Fibroblast of villous mesenchyme (primary cell): ENCODE results near the gene CHST13. TPM values are rescaled to one million over a fixed set of nuclear protein-coding genes. Genes with fewer than 3 reads are reported as not detected.

Experiments
- DNase-seq: peaks from one replicate; pipeline ENCODE4 v3.0.0-alpha.2; 2010; ENCODE audit warnings: low read depth
- H3K4me3 ChIP-seq: 2 replicates; pipeline ENCODE4 v1.5.1; 2011; ENCODE audit warnings: low read depth, mild to moderate bottlenecking, low read length
- total RNA-seq: library from RNA; depleted of rRNA; stranded (reverse); fragments of >200 nt; gene quantifications from 2 replicates; pipeline ENCODE4 v1.2.3, GENCODE V29; 2012
- TF ChIP-seq, protein P1 (sequence below): IDR thresholded peaks from 2 replicates; pipeline ENCODE4 v1.5.1; 2012; ENCODE audit warnings: low read depth, mild to moderate bottlenecking, low read length; ENCODE audit not compliant: insufficient read depth

CHST13 gene
- total RNA-seq, 1 donor = not detected

DNA sequence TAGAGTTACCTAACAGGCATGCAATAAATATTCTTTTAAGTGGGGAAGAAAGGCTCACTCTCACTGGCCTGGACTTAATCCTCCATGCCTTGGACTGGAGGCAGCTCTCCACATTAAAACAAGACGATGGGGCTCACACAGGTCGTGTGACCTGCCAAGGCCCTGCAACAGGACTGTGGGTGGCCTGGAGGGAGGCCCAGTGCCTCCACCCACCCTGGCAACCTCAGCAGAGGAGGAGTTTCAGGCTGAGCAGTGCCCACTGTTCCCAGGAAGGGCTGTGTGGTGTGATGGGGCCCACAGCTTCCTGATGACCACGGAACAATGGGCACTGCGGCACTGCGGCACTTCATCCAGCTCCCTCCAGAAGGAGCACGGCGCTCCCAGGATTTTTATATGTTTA, 11.9 kb upstream of the CHST13 start:
- no peak for DNase-seq
- H3K4me3 ChIP-seq = no peak overlapping the region
- TF ChIP-seq, protein P1, sequence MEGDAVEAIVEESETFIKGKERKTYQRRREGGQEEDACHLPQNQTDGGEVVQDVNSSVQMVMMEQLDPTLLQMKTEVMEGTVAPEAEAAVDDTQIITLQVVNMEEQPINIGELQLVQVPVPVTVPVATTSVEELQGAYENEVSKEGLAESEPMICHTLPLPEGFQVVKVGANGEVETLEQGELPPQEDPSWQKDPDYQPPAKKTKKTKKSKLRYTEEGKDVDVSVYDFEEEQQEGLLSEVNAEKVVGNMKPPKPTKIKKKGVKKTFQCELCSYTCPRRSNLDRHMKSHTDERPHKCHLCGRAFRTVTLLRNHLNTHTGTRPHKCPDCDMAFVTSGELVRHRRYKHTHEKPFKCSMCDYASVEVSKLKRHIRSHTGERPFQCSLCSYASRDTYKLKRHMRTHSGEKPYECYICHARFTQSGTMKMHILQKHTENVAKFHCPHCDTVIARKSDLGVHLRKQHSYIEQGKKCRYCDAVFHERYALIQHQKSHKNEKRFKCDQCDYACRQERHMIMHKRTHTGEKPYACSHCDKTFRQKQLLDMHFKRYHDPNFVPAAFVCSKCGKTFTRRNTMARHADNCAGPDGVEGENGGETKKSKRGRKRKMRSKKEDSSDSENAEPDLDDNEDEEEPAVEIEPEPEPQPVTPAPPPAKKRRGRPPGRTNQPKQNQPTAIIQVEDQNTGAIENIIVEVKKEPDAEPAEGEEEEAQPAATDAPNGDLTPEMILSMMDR = no peak

DNA sequence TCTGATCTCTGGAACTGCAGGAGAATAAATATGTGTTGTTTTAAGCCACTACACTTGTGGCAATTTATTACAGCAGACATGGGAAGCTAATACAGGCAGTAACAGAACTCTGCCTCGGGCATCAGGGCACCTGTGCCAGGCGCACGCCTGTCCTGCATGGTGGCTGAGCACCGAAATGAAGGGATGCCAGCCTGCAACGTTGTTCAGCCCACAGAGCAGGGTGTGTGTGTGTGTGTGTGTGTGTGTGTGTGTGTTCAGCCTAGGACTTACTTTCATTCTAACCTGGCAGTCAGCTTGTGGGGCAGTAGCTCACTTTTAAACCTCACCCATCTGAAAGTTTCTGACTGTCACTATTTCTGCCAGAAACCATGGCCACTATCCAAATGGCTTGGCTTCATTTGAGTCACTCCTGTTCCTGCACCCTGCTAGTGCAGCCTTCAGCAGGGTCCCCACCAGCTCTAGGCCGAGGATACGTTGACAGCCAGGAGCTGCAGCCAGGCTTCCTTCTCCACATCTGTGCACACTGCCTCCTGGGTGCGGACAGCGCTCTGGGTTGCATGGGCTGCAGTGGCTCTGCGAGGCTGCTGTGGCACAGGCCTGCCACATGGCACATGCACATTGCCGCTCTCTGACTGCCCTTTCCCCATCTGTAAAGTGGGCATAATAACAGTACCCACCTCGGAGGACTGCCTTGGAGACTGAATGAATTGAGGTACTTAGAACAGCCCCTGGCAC, 10.9 kb upstream of the CHST13 start:
- TF ChIP-seq, protein P1 = no peak
- no peak for DNase-seq
- H3K4me3 ChIP-seq = no peak overlapping the region

DNA sequence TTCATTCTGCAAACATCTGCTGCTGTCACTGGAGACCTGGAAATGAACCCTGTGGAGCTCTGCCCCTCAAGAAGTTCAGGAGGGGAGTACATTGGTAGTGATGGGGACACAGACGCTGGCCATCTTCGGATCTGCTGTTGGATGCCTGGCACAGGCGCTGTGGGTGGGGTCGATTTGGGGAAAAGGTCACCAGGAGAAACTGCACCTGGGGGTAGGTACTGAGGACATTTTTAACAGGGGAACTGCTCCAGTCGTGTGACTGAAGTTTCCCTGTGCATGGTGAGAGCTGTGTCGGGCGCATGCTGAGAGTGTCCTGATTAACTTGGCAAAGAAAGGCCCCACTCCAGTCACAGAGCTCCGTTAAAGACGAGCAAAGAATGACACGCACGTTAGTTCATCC, 9.8 kb upstream of the CHST13 start:
- H3K4me3 ChIP-seq = no peak overlapping the region
- no peak for DNase-seq
- TF ChIP-seq, protein P1 = no peak

DNA sequence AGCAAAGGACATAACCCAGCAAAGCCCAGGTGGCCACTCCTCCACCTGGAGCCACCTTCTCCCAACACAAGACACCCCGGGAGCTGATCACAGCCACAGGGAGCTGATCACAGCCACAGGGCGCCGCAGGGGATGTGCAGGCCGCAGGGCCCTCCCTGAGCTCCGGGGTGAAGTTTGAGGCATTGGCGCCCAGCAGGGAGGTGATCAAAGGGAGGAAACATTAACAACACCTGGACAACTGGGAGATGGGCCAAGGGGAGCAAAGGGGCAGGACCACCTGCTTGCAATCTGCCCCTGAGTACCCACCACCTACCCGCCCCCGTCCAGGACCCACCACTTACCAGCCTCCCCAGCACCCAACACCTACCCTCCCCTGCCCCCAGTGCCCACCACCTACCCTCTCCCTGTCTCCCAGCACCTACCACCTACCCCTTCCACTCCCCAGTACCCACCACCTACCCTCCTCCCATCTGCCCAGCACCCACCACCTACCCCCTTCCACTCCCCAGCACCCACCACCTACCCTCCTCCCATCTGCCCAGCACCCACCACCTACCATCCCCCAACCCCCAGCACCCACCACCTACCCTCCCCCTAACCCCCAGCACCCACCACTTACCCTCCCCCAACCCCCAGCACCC, 8.8 kb upstream of the CHST13 start:
- H3K4me3 ChIP-seq = no peak overlapping the region
- TF ChIP-seq, protein P1 = no peak
- DNase-seq = no peak

DNA sequence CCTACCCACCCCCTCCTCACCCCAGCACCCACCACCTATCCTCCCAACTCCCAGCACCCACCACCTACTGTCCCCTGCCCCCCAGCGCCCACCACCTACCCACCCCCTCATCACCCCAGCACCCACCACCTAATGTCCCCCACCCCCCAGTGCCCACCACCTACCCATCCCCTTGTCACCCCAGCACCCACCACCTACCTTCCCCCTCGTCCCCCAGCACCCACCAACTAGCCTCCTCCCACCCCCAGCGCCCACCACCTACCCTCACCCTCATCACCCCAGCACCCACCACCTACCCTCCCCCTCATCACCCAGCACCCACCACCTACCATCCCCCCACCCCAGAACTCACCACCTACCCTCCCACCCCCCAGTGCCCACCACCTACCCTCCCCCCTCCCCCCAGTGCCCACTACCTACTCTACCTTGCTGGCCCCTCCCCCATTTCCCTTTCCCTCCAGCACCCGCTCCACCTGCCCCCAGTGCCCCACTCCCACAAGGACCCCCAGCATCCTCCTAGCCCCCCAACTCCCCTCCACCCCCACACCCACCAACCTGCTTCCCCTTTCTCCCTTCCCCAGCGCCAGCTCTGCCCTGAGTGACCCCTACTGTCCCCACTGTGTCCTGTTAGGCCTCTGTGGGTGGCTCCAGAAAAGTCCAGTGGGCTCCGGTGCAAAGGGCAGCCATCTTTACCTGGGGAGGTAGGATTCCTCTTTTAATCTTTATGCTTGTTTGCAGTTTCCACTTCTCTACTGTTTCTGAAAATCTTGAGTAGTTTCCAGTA, 7.6 kb upstream of the CHST13 start:
- TF ChIP-seq, protein P1 = no peak
- H3K4me3 ChIP-seq = no peak overlapping the region
- no peak for DNase-seq

DNA sequence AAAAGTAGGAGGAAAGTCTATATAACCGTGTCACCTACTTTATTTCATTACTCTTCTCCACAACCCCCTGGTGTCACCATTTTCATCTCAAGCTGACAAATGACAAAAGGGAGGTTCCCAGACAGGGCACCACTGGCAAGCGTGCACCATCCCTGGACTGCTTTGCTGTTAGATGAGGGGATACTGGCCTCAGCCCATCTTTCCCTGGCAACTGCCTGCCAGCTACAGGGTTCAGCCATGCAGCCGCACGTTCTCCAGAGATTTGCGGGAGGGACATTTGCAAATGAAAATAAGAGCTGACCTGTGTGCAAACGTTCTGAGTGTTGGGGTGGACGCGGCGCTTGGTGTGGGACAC, 7.0 kb upstream of the CHST13 start:
- TF ChIP-seq, protein P1 = no peak
- H3K4me3 ChIP-seq = no peak overlapping the region
- no peak for DNase-seq
